Osteocyte (in vitro differentiated cells): ENCODE results near the gene FAM217A. TPM values are rescaled to one million over a fixed set of nuclear protein-coding genes. Genes with fewer than 3 reads are reported as not detected.

Experiments used
- DNase-seq: peaks from one replicate; pipeline ENCODE4 v3.0.0; 2021; ENCODE audit warnings: mixed read lengths; ENCODE audit not compliant: unreplicated experiment; ENCODE audit errors: extremely low spot score
- H3K27ac Mint-ChIP-seq: one replicate; pipeline ENCODE4 v1.8.0; 2021; ENCODE audit warnings: mild to moderate bottlenecking, mixed read lengths; ENCODE audit not compliant: unreplicated experiment
- H3K27me3 Mint-ChIP-seq: one replicate; pipeline ENCODE4 v1.8.0; 2021; ENCODE audit warnings: mixed read lengths; ENCODE audit not compliant: unreplicated experiment
- H3K36me3 Mint-ChIP-seq: one replicate; pipeline ENCODE4 v1.8.0; 2021; ENCODE audit warnings: mixed read lengths; ENCODE audit not compliant: unreplicated experiment
- H3K4me1 Mint-ChIP-seq: one replicate; pipeline ENCODE4 v1.8.0; 2021; ENCODE audit warnings: mixed read lengths; ENCODE audit not compliant: unreplicated experiment
- H3K4me3 Mint-ChIP-seq: one replicate; pipeline ENCODE4 v1.8.0; 2021; ENCODE audit warnings: mild to moderate bottlenecking, moderate library complexity, mixed read lengths; ENCODE audit not compliant: unreplicated experiment
- H3K9me3 Mint-ChIP-seq: one replicate; pipeline ENCODE4 v1.8.0; 2021; ENCODE audit warnings: mixed read lengths; ENCODE audit not compliant: unreplicated experiment
- CTCF ChIP-seq: fragments of 200-600 bp; sonication (generic); IDR thresholded peaks from 2 replicates; pipeline ENCODE4 v1.5.0; 2021; ENCODE audit warnings: antibody characterized with exemption, mild to moderate bottlenecking, moderate library complexity
- total RNA-seq: library from RNA; stranded (reverse); gene quantifications from 2 replicates; pipeline ENCODE4 v1.2.1, GENCODE V29; 2021

Gene FAM217A
- total RNA-seq, 1 donor from 2014 or later: not detected

DNA sequence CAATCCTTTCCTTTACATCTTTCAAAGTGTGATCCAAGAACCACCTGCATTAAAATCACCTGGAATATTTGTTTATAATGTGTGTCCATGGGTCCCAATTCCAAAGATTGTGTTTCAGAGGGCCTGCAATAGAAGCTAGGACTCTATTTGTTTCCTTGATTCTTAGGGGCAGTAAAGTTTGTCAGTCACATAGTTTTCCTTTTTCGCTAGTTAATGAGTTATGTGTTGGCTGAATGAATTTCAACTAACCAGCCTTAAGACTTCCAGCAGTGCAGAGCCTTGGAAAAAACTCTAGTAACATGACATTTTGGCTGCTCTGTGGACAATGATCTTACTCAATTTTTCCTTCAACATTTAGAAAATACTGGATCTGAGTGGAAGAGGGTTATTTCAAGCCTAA lies 11.3 kb downstream of the FAM217A start:
- no peak for DNase-seq
- no peak overlapping the region for H3K4me3 Mint-ChIP-seq
- no peak for TF ChIP-seq CTCF
- H3K27me3 Mint-ChIP-seq: no peaks in the 10 kb centered on the region
- H3K36me3 Mint-ChIP-seq: peaks cover 31% of the 10 kb centered on the region
- no peaks in the 10 kb centered on the region for H3K4me1 Mint-ChIP-seq
- no peaks in the 10 kb centered on the region for H3K9me3 Mint-ChIP-seq
- H3K27ac Mint-ChIP-seq: no peak overlapping the region

- H3K4me1 Mint-ChIP-seq: no peaks in the 10 kb centered on the region
- H3K4me3 Mint-ChIP-seq: no peak overlapping the region
- peaks cover 39% of the 10 kb centered on the region for H3K36me3 Mint-ChIP-seq
- TF ChIP-seq CTCF: no peak
- H3K9me3 Mint-ChIP-seq: no peaks in the 10 kb centered on the region
- H3K27ac Mint-ChIP-seq: no peak overlapping the region
- no peaks in the 10 kb centered on the region for H3K27me3 Mint-ChIP-seq
- DNase-seq: no peak
Measured at GRCh38 chr6:4066029-4066755, 12.7 kb downstream of the FAM217A start.

GRCh38 chr6:4059115-4059777 lies 19.7 kb downstream of the FAM217A start:
- Mint-ChIP-seq H3K27ac (peak overlapping the region; percentile 83), H3K4me1 (peaks cover 36% of the 10 kb centered on the region), H3K36me3 (peaks cover 52% of the 10 kb centered on the region), H3K9me3 (no peaks in the 10 kb centered on the region), H3K27me3 (no peaks in the 10 kb centered on the region), H3K4me3 (peak overlapping the region; percentile 10)
- no peak for DNase-seq
- peak; percentile 12 for TF ChIP-seq CTCF

GRCh38 chr6:4057036-4057435 lies 21.9 kb downstream of the FAM217A start:
- TF ChIP-seq CTCF: no peak
- no peak overlapping the region for H3K4me3 Mint-ChIP-seq
- DNase-seq: no peak
- peaks cover 36% of the 10 kb centered on the region for H3K4me1 Mint-ChIP-seq
- H3K9me3 Mint-ChIP-seq: no peaks in the 10 kb centered on the region
- H3K27ac Mint-ChIP-seq: peak overlapping the region; percentile 21
- no peaks in the 10 kb centered on the region for H3K27me3 Mint-ChIP-seq
- H3K36me3 Mint-ChIP-seq: peaks cover 42% of the 10 kb centered on the region

DNA sequence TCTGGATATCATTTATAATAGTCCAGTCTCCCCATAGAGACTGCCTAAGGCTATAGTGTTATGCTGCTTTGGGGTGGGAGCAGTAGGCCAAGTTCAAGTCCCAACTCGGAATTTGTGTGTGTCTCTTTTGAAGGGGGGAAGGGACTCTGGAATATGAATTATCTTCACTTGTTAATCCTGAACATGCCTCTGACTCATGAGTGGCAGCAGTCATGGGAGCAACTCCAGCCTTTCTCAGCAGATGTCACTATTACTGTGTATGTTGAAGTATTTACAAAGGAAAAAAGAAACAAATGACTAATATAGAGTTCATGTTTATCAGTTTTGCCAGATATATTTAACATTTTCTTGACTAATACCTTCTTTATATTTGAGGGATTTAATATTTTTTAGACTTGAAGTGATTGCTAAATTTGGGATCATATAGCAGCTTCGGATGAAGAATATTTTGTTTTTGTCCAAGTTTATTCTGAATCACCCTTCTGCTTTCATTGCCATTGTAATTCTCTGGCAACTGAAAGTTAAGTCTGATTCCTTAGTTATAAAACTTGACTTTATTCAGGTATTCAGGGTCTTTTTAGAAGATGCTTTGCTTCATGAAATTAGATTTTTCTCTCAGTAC lies 23.4 kb downstream of the FAM217A start:
- no peak overlapping the region for H3K4me3 Mint-ChIP-seq
- no peaks in the 10 kb centered on the region for H3K9me3 Mint-ChIP-seq
- peaks cover 36% of the 10 kb centered on the region for H3K4me1 Mint-ChIP-seq
- peaks cover 42% of the 10 kb centered on the region for H3K36me3 Mint-ChIP-seq
- H3K27ac Mint-ChIP-seq: peak overlapping the region; percentile 72
- DNase-seq: no peak
- H3K27me3 Mint-ChIP-seq: no peaks in the 10 kb centered on the region
- peak; percentile 74 for TF ChIP-seq CTCF
